OCI-LY7 (cell line): ENCODE results near the gene ARHGEF16. TPM values are rescaled to one million over a fixed set of nuclear protein-coding genes. Genes with fewer than 3 reads are reported as not detected.

Experiments used
- BruUV-seq: library from RNA; stranded (reverse); fragments of 400-500 nt; replicated peaks from 2 replicates; lab custom pipeline; 2021; lab: Mats Ljungman, UMichigan
- CTCF ChIA-PET: fragments of 300-600 bp; sonication (Branson Sonifier 250); formaldehyde crosslinking; loops from one replicate; lab custom pipeline; 2022; ENCODE audit warnings: antibody characterized with exemption; ENCODE audit not compliant: unreplicated experiment; lab: Charles Lee
- POLR2A ChIA-PET: fragments of 300-600 bp; sonication (Branson Sonifier 250); formaldehyde crosslinking; loops from one replicate; lab custom pipeline; 2022; ENCODE audit warnings: antibody characterized with exemption; lab: Charles Lee
- DNase-seq: peaks from one replicate; pipeline ENCODE4 v3.0.0-alpha.2; 2015; ENCODE audit warnings: low spot score
- H2AFZ ChIP-seq: fragments of 200-600 bp; sonication (generic), shearing (Covaris generic); 2 replicates; pipeline ENCODE4 v1.6.1; 2014; ENCODE audit warnings: mild to moderate bottlenecking, antibody characterized with exemption, low read length, moderate library complexity
- H3K27ac ChIP-seq: fragments of 200-600 bp; sonication (generic); 2 replicates; pipeline ENCODE4 v1.5.1; 2014; ENCODE audit warnings: mixed run types, low read depth, mild to moderate bottlenecking, moderate library complexity, low read length, inconsistent platforms; ENCODE audit not compliant: poor library complexity, severe bottlenecking
- H3K36me3 ChIP-seq: fragments of 200-600 bp; sonication (generic); 2 replicates; pipeline ENCODE4 v1.6.1; 2014; ENCODE audit warnings: mild to moderate bottlenecking, antibody characterized with exemption, low read length, moderate library complexity, mixed read lengths; ENCODE audit not compliant: insufficient read depth
- H3K4me1 ChIP-seq: fragments of 200-600 bp; sonication (generic); 2 replicates; pipeline ENCODE4 v1.5.1; 2014; ENCODE audit warnings: mild to moderate bottlenecking, low read length; ENCODE audit not compliant: insufficient read depth, poor library complexity, severe bottlenecking
- H3K4me2 ChIP-seq: fragments of 200-600 bp; sonication (generic); 2 replicates; pipeline ENCODE4 v1.6.1; 2014; ENCODE audit warnings: mild to moderate bottlenecking, low read length
- H3K4me3 ChIP-seq: fragments of 200-600 bp; sonication (generic); 2 replicates; pipeline ENCODE4 v1.5.1; 2014; ENCODE audit warnings: mild to moderate bottlenecking, low read depth, low read length; ENCODE audit not compliant: poor library complexity, severe bottlenecking
- H3K79me2 ChIP-seq: fragments of 200-600 bp; sonication (generic); 2 replicates; pipeline ENCODE4 v1.6.1; 2016; ENCODE audit warnings: low read depth, mild to moderate bottlenecking, low read length, moderate library complexity, mixed read lengths; ENCODE audit not compliant: insufficient read depth
- H3K9me2 ChIP-seq: fragments of 200-600 bp; sonication (generic); 2 replicates; pipeline ENCODE4 v1.6.1; 2016; ENCODE audit warnings: mild to moderate bottlenecking, low read length, mixed read lengths; ENCODE audit not compliant: insufficient read depth
- H3K9me3 ChIP-seq: fragments of 200-600 bp; sonication (generic); 2 replicates; pipeline ENCODE4 v1.6.1; 2014; ENCODE audit warnings: mild to moderate bottlenecking, mixed run types, low read length, mixed read lengths
- H4K20me1 ChIP-seq: fragments of 200-600 bp; sonication (generic); 2 replicates; pipeline ENCODE4 v1.6.1; 2014; ENCODE audit warnings: mild to moderate bottlenecking, antibody characterized with exemption, low read length, moderate library complexity, mixed read lengths; ENCODE audit not compliant: insufficient read depth
- EZH2phosphoT487 ChIP-seq: fragments of 200-600 bp; sonication (generic); IDR thresholded peaks from 2 replicates; pipeline ENCODE4 v1.6.1; 2018; ENCODE audit warnings: low read depth, borderline replicate concordance, mild to moderate bottlenecking, mixed run types, antibody characterized with exemption, low read length, moderate library complexity, mixed read lengths
- intact Hi-C: fragments of 100-400 bp; cut with micrococcal nuclease; formaldehyde crosslinking; loops from one replicate; pipeline ENCODE4 v1.10.0; 2022; ENCODE audit not compliant: unreplicated experiment
- total RNA-seq, 2 experiments: library from RNA; depleted of rRNA in 1 of 2; stranded (reverse); fragments of >200 nt in 1 of 2; shearing (Covaris generic) in 1 of 2; gene quantifications; 2 replicates each; pipeline ENCODE4 v1.2.3, GENCODE V29; 2014 to 2022
- TF ChIP-seq, protein P1 (sequence below): fragments of 200-600 bp; sonication (generic); conservative IDR thresholded peaks from 2 replicates; pipeline ENCODE4 v1.5.1; 2014; ENCODE audit warnings: mild to moderate bottlenecking, antibody characterized with exemption, low read length, moderate library complexity, mixed read lengths

ARHGEF16 gene
- total RNA-seq, 2 experiments from 2014 or later, result not detected

DNA sequence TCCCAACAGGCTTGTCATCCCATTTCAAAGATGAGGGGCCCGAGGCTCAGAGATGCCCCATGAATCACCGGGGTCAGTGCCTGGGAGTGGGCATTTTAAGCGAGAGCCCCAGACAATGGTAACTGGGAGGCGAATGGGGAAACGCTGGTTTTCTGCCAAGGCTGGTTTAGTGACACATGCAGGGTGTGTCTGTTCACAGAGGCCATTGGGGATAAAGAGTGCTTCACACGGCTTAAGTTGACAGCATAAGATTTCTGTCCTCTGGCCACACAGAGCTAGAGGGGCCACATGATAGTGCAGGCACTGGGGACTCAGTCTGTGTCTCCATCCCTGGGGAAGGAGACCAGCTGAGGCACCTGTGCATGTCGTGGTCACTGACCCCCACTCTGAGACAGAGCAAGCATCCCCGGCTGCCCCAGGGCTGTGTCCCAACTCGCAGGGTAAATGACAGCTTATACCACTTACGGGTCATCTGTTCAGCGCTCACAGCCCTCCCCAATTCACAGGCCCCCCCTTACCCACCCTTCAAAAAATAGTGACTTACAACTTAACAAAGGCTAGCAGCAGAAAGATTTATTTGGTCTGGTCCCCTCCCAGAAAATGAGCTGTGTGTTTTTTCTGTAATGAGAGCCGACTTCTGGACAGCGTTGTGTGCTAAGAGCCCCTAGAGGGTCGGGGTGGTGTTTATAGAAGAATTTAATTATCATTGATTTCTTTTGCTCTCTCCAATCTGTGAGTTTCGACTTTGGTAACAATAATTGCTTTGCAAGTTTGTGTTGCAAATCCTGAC is 34.9 kb upstream of the ARHGEF16 start:
- POLR2A ChIA-PET, result no interaction called here
- no peaks in the 10 kb centered on the region for H3K9me2 ChIP-seq
- H3K9me3 ChIP-seq, result 0 out of 2 replicates have a peak, but pooled peaks cover 5% of the 10 kb centered on the region
- no peaks in the 10 kb centered on the region for H4K20me1 ChIP-seq
- BruUV-seq, result no TSS peak
- H2AFZ ChIP-seq, result no peak overlapping the region
- H3K4me2 ChIP-seq, result no peak overlapping the region
- intact Hi-C loops, result loop anchor here (5.0 kb wide), 1 partner anchor 597 kb away; no protein-coding TSS in a partner anchor
- no peaks in the 10 kb centered on the region for H3K79me2 ChIP-seq
- no peak for DNase-seq
- no peaks in the 10 kb centered on the region for H3K4me1 ChIP-seq
- TF ChIP-seq, protein P1, sequence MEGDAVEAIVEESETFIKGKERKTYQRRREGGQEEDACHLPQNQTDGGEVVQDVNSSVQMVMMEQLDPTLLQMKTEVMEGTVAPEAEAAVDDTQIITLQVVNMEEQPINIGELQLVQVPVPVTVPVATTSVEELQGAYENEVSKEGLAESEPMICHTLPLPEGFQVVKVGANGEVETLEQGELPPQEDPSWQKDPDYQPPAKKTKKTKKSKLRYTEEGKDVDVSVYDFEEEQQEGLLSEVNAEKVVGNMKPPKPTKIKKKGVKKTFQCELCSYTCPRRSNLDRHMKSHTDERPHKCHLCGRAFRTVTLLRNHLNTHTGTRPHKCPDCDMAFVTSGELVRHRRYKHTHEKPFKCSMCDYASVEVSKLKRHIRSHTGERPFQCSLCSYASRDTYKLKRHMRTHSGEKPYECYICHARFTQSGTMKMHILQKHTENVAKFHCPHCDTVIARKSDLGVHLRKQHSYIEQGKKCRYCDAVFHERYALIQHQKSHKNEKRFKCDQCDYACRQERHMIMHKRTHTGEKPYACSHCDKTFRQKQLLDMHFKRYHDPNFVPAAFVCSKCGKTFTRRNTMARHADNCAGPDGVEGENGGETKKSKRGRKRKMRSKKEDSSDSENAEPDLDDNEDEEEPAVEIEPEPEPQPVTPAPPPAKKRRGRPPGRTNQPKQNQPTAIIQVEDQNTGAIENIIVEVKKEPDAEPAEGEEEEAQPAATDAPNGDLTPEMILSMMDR, result no peak
- no peak for TF ChIP-seq EZH2phosphoT487
- no peak overlapping the region for H3K27ac ChIP-seq
- no peak overlapping the region for H3K4me3 ChIP-seq
- H3K36me3 ChIP-seq, result no peaks in the 10 kb centered on the region
- CTCF ChIA-PET, result interaction anchor here (0.6 kb wide), 1 partner anchor 622 kb away, joined by 3 read pairs; no protein-coding TSS in a partner anchor

DNA sequence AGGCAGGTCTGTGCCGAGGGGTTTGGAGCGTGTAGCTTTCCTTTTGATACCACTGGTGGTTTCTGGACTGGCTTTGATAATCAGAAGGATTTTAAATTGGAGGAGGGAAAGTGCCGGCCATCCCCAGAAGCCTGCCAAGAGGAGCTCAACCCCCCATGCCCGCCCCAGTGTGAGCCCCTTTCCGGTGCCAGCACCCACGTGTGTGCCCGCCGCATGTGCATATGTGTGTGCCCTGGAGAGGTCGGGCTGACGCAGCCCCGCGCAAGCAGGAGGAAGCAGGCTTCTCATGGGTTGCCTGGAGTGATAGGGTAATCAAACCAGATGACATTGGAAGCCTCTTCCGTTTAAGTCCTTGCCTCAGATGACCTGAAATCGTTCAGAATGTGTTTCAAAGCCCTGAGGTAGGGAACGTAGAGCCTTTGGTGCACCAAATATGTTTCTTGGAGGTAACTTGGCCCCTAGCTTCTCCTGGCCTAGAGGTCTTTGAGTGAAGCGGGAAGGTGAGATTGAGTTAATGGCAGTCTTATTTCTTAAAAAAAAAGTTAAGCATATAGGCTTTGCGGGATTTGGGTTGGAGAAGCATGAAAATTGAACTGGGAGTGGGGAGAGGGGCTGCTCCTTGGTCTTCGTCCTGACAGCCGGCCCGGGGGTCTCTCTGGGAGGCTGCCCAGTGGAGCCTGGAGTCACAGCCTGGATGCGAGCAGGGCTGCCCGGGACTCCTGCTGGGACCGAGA is 34.1 kb upstream of the ARHGEF16 start:
- CTCF ChIA-PET, result interaction anchor here (0.6 kb wide), 1 partner anchor 622 kb away, joined by 3 read pairs; no protein-coding TSS in a partner anchor
- Histone ChIP-seq H3K79me2 (no peaks in the 10 kb centered on the region), H3K27ac (no peak overlapping the region), H3K4me2 (no peak overlapping the region), H3K4me3 (no peak overlapping the region), H3K9me2 (no peaks in the 10 kb centered on the region), H3K36me3 (no peaks in the 10 kb centered on the region), H2AFZ (no peak overlapping the region), H4K20me1 (no peaks in the 10 kb centered on the region), H3K4me1 (no peaks in the 10 kb centered on the region), H3K9me3 (0 out of 2 replicates have a peak, but pooled peaks cover 5% of the 10 kb centered on the region)
- TF ChIP-seq, protein P1, result no peak
- no peak for TF ChIP-seq EZH2phosphoT487
- BruUV-seq, result no TSS peak
- DNase-seq, result no peak
- POLR2A ChIA-PET, result no interaction called here
- intact Hi-C loops, result loop anchor here (5.0 kb wide), 1 partner anchor 598 kb away; no protein-coding TSS in a partner anchor
